Measurements from ENCODE around the gene GJD3.

GJD3 gene

GRCh38 chr17:40327244-40327729, 37.2 kb downstream of the GJD3 start:
- DNase-seq (ENCODE audit: low read depth): no peak
- H3K4me3 ChIP-seq (ENCODE audit: low read length): no peak overlapping the region
- TF ChIP-seq, protein P1, sequence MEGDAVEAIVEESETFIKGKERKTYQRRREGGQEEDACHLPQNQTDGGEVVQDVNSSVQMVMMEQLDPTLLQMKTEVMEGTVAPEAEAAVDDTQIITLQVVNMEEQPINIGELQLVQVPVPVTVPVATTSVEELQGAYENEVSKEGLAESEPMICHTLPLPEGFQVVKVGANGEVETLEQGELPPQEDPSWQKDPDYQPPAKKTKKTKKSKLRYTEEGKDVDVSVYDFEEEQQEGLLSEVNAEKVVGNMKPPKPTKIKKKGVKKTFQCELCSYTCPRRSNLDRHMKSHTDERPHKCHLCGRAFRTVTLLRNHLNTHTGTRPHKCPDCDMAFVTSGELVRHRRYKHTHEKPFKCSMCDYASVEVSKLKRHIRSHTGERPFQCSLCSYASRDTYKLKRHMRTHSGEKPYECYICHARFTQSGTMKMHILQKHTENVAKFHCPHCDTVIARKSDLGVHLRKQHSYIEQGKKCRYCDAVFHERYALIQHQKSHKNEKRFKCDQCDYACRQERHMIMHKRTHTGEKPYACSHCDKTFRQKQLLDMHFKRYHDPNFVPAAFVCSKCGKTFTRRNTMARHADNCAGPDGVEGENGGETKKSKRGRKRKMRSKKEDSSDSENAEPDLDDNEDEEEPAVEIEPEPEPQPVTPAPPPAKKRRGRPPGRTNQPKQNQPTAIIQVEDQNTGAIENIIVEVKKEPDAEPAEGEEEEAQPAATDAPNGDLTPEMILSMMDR (conservative IDR thresholded peaks at IDR 0.05; ENCODE audit: low read length): no peak

DNA sequence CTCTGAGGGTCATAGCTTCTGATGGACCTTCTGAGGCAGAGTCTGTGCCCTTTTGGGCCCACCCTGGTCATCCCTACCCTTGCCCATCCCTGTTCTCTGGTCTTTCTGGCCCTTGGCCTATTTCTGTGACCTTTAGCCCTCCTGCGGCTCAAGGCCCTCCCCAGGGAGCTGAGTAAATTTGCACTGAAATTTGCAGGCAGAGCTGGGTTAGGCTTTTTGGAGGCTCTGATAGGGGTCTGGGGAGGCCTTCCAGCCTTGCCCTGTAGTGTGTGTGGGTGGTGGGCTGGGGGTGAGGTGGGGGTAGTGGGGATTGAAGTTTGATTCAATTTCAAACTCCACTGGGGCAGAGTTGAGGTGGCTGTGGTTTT, 37.7 kb downstream of the GJD3 start:
- DNase-seq (ENCODE audit: low read depth): no peak
- TF ChIP-seq, protein P1 (conservative IDR thresholded peaks at IDR 0.05; ENCODE audit: low read length): no peak
- no peak overlapping the region for H3K4me3 ChIP-seq (ENCODE audit: low read length)

GRCh38 chr17:40326014-40326831, 38.3 kb downstream of the GJD3 start:
- H3K4me3 ChIP-seq (ENCODE audit: low read length): no peak overlapping the region
- no peak for DNase-seq (ENCODE audit: low read depth)
- TF ChIP-seq, protein P1 (conservative IDR thresholded peaks at IDR 0.05; ENCODE audit: low read length): no peak

DNA sequence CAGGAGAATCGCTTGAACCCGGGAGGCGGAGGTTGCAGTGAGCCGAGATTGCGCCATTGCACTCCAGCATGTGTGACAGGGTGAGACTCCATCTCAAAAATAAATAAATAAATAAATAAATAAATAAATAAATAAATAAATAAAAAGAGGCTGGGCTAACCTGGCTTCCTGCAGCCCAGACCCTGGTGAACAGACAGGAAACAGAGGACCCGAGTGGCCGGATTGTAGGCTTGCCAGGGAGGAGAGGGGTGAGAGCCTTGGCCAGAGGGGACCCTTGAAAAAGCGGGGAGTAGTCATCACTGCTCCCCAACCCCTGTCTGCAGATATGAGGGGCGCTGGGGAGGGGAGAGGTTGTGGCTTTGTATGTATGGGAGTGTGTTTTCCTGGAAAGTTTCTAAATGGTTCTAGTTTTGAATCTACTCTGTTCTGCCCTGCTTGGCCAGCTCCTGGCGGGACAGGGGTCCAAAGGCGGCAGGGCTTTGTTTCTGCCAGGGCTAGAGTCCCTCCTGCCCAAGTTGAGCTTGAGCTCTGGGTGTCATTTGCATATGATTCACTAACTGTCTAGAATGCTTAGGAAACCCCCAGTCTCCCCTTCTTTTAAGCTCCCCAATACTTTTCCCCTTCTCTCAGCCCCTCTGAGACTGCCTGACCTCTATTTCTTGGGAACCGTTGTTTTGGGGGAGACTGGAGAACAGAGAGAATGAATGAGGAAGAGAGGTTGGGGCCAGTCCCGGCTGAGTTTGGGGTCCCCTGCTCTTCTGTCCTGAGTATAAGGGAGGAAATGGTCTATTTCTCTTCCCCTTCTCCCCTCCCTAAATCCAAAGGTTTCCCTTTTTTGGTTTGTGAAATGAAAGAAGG, 39.2 kb downstream of the GJD3 start:
- TF ChIP-seq, protein P1 (conservative IDR thresholded peaks at IDR 0.05; ENCODE audit: low read length): no peak
- DNase-seq (ENCODE audit: low read depth): no peak
- no peak overlapping the region for H3K4me3 ChIP-seq (ENCODE audit: low read length)

GRCh38 chr17:40323391-40324381, 40.9 kb downstream of the GJD3 start:
- DNase-seq (ENCODE audit: low read depth): peak; percentile 72
- TF ChIP-seq, protein P1 (conservative IDR thresholded peaks at IDR 0.05; ENCODE audit: low read length): no peak
- H3K4me3 ChIP-seq (ENCODE audit: low read length): no peak overlapping the region; the same call in 1 of the 2 replicates

Measured in AG10803 (cell line).